HG03139 (cell line): ENCODE results near the gene NAALADL2.
"Not testable (repeated sequence)": the region's sequence is repeated elsewhere in the genome, so short reads cannot be mapped to it uniquely, and the experiment has no call there.

Source experiments
- ATAC-seq: cut with Tn5 transposase; IDR thresholded peaks from one replicate; pipeline ENCODE4 v1.9.1; 2021; ENCODE audit not compliant: unreplicated experiment

The NAALADL2 gene

GRCh38 chr3:175460849-175461399 lies 601.8 kb downstream of the NAALADL2 start:
- ATAC-seq, result not testable (repeated sequence)

DNA sequence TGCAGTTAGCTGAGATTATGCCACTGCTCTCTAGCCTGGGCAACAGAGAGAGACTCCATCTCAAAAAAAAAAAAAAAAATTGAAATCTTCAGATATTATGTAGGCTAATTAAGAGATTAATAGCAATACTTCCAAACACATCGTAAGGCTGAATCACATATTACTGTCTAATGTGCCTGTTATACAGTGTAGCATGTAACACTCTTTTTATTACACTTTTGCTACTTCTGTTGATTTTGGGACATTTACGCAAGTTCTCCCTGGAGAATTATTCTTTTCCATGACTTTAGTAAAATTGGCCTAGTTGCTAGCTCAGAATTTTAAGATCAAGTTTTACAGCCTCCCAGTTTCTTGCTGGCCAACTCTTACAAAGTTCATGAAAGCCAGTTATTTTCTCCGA lies 605.2 kb downstream of the NAALADL2 start:
- ATAC-seq, result no peak

- ATAC-seq, result no peak
These were observed 610.0 kb downstream of the NAALADL2 start for GRCh38 chr3:175469124-175469523.

GRCh38 chr3:175475765-175476164 lies 616.6 kb downstream of the NAALADL2 start:
- ATAC-seq, result no peak

- ATAC-seq, result no peak
These were observed 617.4 kb downstream of the NAALADL2 start for GRCh38 chr3:175476489-175476888.

- peak; percentile 77 for ATAC-seq
These were observed 618.6 kb downstream of the NAALADL2 start for GRCh38 chr3:175477651-175478224.

DNA sequence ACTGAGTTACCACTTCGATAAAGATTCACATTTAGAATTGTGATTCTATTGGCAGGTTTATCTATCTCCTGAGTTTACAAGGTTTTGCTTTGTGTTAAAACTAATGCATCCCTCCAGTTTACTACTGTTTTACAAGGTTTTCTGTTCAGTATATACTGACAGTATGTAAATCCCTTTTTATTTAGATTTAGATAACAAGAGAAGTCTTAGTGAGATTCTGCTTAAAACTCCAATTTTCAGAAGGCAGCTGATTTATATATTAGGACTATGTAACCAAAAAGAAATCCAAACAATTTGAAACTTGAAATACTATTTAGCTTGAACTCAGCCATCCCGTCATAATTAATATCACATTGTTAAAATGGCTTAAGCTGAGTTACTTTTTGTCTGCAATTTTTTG lies 619.2 kb downstream of the NAALADL2 start:
- no peak for ATAC-seq

GRCh38 chr3:175479175-175479574 lies 620.0 kb downstream of the NAALADL2 start:
- no peak for ATAC-seq

DNA sequence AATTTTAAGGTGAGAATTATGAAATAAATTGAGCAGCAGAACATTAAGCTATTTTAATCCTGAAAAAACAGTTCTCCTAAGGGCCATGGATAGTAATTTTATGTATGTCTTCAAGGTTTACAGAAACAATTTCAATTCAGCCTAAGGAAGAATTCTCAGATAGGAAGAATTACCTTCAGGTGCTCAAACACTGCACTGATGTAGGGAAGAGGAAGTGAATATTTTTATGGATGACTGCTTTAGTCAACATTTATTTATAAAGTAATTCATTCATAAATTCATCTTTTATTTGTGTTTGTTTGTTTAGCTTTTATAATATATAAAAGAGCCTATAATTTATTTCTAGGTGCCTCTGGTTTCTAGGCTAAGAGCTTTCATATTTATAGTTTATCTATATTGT lies 620.7 kb downstream of the NAALADL2 start:
- no peak for ATAC-seq

GRCh38 chr3:175484666-175485065 lies 625.5 kb downstream of the NAALADL2 start:
- ATAC-seq, result no peak

DNA sequence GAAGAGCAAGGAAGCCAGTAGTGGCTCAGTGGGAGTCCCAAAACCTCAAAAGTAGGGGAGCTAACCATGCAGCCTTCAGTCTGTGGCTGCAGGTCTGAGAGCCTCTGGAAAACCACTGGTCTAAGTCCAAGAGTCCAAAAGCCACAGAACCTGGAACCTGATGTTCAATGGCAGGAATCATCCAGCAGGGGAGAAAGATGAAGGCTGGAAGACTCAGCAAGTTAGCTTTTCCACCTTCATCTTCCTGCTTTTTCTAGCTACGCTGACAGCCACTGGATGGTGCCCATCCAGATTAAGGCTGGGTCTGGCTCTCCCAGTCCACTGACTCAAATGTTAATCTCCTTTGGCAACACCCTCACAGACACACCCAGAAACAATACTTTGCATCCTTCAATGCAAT lies 626.3 kb downstream of the NAALADL2 start:
- ATAC-seq, result no peak

DNA sequence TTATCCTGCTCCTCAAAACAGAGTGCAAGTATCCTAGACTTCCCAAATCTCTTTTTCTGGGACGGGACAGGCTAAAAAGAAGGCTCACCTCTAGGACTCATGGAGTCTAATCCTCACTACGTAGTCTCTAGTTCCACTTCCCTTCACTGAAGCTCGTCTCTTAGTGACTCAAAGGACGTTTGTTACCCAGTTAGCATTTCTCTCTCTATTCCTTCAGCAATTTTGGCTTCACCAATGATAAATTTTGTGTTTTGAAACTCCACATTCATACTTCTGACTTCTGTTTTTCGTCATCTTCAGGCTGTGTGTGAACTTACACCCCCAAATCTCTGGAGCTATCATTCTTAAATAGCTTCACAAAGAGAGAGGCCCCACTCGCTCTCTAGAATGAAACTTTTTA lies 627.1 kb downstream of the NAALADL2 start:
- ATAC-seq, result no peak

DNA sequence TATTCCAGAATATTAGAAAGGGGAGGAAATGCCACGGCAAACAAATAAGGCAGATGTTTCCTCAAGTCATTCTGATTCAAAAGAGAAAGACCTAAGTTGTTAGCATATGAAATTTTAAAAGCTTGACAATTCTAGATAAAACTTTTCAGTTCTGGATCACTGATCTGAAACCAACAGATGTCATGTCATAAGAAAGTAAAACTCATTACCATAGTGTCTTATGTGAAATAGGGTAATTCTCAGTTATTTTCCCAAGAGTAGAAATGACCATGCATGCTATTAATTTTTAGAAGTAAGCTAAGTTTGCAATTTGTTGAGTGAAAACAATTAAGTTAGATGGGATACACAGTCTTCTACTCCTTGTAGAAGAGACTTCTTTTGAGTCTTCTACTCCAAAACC lies 630.3 kb downstream of the NAALADL2 start:
- ATAC-seq, result peak; percentile 68

DNA sequence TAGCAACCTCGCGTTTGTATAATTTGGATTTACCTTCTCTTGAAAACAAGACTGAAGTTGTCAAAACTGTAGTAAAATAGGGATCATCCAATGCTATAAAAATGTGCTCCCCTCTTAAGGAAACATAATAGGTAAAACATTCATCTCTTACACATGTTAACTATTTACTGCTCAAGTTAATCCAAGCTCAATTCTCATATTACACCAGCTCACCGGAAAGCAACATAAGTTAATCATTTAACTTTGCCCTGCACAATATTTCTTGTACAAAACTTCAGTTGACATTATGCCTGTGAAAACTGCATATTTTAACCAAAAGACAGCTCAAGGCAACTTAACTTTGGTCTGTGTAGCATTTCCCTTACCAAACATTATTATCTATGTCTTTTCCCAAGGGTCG lies 634.2 kb downstream of the NAALADL2 start:
- no peak for ATAC-seq

- ATAC-seq, result peak; percentile 88
These were observed 636.2 kb downstream of the NAALADL2 start for GRCh38 chr3:175495331-175495730.

- ATAC-seq, result no peak
These were observed 643.0 kb downstream of the NAALADL2 start for GRCh38 chr3:175502155-175502554.

- no peak for ATAC-seq
These were observed 652.2 kb downstream of the NAALADL2 start for GRCh38 chr3:175511219-175511785.

- no peak for ATAC-seq
These were observed 653.6 kb downstream of the NAALADL2 start for GRCh38 chr3:175512700-175513099.

DNA sequence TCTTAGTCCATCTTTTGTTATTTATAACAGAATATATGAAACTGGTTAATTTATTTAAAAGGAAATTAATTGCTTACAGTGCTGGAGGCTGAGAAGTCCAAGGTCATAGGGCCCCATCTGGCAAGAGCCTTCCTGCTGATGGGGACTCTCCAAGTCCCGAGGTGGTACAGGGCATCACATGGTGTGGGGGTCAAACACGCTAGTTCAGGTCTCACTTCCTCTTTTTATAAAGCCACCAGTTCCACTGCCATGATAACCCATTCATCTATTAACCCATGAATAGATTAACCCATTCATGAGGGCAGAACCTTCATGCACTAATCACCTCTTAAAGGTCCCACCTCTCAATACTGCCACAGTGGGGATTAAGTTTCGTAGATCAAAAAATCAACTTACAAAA lies 659.3 kb downstream of the NAALADL2 start:
- ATAC-seq, result peak; percentile 83

DNA sequence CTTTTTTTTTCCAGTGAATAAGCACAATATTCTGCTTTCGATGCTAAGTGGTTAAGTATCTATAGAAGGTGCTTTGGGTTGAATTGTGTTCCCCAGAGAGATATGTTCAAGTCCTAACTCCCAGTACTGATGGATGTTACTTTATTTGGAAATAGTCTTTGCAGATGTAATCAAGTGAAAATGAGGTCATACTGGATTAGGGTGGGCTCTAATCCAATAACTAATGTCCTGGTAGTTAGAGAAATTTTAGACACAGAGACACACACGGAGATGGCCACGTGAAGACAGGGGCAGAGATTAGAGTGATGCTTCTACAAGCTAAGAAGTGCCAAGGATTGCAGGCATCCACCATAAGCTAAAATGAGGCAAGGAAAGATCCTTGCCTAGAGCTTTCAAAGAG lies 662.3 kb downstream of the NAALADL2 start:
- ATAC-seq, result no peak

DNA sequence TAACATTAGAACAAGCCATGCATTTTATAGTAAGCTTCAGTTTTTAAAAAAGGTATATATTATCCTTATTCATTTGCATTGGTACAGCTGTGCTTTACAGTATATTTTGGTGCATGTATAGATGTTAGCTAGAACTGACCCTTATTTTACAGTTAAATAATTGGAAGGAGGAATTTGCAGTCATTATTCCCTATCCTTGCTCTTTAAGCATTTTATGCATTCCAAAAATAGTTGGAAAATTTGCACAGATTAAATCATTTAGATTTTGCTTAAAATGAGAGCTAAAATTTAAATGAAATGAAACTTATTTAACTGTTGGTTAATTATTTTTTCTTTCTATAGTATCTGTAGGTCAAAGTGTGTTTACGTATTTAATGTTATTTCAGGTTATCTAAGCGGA lies 667.1 kb downstream of the NAALADL2 start:
- no peak for ATAC-seq

DNA sequence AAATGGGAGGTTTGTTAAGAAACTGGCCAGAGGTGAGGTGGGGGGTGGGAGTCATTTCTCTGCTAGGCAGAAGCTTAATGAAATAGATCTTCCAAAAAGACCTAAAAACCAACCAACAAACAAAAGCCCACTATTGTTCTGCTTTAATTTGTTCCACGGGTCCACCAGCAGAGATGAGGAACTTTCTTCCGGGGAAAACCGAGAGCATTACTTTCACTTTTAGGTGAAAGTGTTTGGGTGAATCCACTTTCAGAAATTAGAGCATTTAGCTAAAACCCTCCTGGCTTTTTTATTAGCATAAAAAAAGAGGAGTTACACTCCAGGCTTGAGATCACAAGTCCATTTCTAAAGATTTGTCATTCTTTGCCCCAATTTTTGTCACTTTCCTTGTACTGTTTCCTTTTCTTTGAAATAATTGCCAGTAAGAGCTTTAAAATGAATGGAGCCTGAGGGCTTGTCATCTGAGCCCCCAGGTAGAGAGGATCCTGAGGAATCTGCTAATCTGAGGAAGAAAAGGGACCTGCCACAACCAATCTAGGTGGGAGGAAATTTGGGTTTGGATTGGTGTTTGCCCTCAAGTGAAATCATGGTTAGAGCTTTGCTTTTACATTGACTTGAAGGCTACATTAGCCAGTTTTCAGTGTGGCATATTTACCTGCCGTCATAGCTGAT lies 667.6 kb downstream of the NAALADL2 start:
- ATAC-seq, result no peak
